Measurements from ENCODE around the gene P2RX6. TPM values are rescaled to one million over a fixed set of nuclear protein-coding genes. Genes with fewer than 3 reads are reported as not detected.
"Not testable (repeated sequence)": the region's sequence is repeated elsewhere in the genome, so short reads cannot be mapped to it uniquely, and the experiment has no call there.

P2RX6 gene
- total RNA-seq, 1 donor from 2014 or later: 0.44 TPM

DNA sequence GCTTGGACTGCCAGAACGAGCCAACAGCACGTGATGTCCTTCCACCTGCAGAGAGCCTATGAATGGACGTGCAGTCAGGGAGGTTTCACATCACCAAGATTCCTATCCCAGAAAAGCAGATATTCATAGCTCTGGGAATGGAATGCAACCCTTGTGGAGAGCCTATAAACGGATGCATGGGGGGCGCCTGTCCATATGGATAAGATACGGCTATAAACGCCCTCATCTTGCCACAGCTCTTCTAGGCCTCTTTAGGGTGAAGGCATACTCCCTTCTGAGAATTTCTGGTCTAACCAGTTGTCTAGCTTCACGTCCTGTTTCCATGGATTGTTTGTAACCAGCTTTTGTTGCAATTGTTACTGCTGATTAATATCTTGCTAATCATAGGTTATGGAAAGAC lies 56.8 kb downstream of the P2RX6 start:
- intact Hi-C loops (cut with micrococcal nuclease): not testable (repeated sequence)

DNA sequence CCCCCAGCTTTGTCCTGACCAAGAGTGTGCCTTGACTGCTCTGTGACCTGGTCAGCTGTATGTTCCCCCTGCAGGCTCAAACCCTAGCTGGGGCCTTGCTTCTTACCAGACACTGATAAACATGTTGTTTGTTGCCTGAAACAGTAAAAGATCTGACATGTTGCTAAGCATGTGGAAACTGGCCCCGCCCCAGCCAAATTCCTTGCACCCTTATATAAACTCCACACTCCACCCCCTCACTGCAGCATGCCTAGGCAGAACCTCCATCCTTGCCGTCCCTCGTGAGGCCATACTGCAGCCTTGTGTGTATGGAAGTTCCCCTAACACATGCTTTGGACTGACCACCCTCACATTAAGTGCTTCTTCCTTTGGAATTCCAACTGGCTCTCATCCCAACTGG lies 58.1 kb downstream of the P2RX6 start:
- intact Hi-C loops (cut with micrococcal nuclease): no loop called here

DNA sequence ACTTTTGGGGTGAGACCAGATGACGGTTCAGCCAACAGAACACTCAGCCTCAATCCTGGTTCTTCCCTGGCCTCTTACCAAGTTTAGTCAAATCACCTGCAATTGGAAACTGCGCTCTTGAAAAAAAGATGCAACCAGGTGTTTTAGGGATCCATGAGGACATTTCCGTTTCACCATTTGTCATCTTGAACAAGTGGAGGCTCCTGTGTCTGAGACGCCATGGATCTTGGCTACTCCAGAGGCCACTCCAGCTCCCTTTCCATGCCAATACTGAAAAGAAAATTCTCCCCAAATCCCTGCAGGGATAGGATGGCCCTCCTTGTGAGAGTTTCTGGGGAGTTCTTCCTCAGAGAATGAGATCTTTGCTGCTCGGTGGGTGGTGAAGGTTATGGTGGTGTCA lies 58.5 kb downstream of the P2RX6 start:
- intact Hi-C loops (cut with micrococcal nuclease): no loop called here

DNA sequence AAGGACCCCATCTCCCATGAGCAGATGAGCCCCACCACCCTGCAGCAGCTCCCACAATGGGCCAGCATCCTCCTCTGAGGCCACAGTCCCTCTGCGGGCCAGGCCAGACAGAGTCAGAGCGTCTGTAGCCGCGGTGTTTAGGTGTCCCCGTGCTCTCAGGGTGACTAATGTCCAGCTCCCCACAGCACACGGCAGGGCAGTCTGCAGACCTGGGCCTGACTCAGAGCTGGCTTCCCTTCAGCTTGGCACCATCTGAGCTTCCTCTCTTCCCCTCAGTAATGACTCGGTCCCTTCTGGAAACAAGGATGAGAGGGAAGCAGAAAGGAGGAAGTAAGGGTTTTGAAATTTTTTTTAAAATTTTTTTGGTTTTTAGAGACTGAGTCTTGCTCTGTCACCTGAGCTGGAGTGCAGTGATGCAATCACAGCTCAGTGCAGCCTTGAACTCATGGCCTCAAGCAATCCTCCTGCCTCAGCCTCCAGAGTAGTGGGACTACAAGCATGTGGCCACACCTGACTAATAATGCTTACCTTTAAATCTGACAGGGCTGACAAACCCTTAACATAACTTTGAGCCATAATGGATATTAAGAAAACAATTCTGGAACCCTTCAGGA lies 59.2 kb downstream of the P2RX6 start:
- intact Hi-C loops (cut with micrococcal nuclease): no loop called here

DNA sequence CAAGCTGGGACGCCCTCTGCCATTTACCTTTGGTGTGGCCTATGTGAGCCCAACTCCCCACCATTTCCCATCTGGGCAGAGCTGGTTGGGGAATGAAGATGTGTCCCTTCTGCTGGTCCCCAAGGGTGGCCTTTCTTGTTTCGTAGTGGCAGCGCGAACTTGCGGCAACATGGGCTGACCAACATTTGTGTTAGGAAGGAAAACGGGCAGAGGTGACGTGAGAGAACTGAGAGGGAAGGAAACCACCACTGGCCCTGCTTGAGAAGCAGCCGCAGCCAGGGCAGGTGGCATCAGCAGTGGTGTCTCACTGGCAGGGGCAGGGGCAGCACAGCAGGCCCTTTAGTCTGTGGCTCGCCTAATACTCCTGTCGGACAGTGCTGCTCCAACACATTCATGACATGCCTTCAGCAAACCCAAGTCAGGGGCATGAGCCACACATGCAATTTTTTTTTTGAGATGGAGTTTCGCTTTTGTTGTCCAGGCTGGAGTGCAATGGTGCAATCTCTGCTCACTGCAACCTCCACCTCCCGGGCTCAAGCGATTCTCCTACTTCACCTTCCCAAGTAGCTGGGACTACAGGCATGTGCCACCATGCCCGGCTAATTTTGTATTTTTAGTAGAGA lies 60.7 kb downstream of the P2RX6 start:
- intact Hi-C loops (cut with micrococcal nuclease): no loop called here

DNA sequence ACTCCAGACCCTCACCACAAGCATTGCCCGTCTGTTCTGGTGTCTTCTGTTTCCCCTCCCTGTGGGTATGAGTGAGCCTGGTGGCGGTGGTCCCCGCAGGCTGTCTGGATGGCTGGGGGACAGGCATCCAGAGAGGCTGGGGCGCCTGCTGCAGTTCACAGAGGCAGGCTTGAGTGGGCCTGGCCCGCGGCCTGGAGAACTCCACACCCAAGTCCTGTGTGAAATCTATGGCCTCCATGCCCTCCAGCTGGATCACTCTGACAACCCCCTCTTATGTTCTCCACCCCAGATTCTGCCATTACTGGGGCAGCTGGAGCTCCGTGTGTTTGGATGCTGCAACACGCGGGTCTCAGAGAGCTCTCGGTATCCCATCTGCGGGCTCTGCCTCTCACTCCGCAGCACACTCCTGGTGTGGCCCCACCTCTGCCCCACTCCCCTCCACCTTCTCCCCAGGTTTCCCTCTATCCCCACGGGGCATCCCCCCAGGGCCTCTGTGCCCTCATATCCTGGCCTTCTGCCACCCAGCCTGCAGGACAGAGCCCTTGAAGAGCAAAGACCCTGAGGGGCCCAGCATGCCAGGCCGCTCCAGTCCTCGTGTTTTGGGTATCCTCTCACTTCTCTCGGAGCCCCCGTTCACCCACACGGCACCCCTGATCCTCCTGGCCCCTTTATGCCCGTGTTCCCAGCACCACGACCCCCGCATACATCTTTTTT lies 62.1 kb downstream of the P2RX6 start:
- intact Hi-C loops (cut with micrococcal nuclease): no loop called here

Other genes with a start within 250 kb of the P2RX6 start
- not detected in 2 replicates for gene SERPIND1, start 241.1 kb upstream of the P2RX6 start, total RNA-seq
- gene PI4KA, start 156.4 kb upstream of the P2RX6 start, total RNA-seq: 117 and 119 TPM in 2 replicates
- 32.8 and 34.2 TPM in 2 replicates for gene SNAP29, start 156.2 kb upstream of the P2RX6 start, total RNA-seq
- 70.4 and 72.6 TPM in 2 replicates for gene CRKL, start 97.8 kb upstream of the P2RX6 start, total RNA-seq
- gene AIFM3, start 47.9 kb upstream of the P2RX6 start, total RNA-seq: 0.51 TPM in 1 of 2 replicates, not detected in the other
- 83.5 and 89.6 TPM in 2 replicates for gene LZTR1, start 32.9 kb upstream of the P2RX6 start, total RNA-seq
- gene THAP7, start 13.0 kb upstream of the P2RX6 start, total RNA-seq: 25.4 and 28.1 TPM in 2 replicates
- not detected in 2 replicates for gene SLC7A4, start 17.4 kb downstream of the P2RX6 start, total RNA-seq
- not detected in 2 replicates for gene LRRC74B, start 30.8 kb downstream of the P2RX6 start, total RNA-seq

All from T-helper 1 cell treated with Interleukin-12 subunit alpha and Interleukin-12 subunit beta and Interleukin-4 antibody, amounts not matched to agents 30 ng/mL and 1 ng/mL, for 36 hours (primary cell).